NCI-H2029 (cell line): Measurements from ENCODE around the gene OR10AD1.
"Not testable (repeated sequence)": the region's sequence is repeated elsewhere in the genome, so short reads cannot be mapped to it uniquely, and the experiment has no call there.

Experiments used
- DNase-seq: peaks from one replicate; lab custom pipeline; 2025; lab: John Stamatoyannopoulos, UW

OR10AD1 gene

GRCh38 chr12:48203192-48203591 is at the start of gene OR10AD1:
TSS of gene OR10AD1 (minus strand) at chr12:48203292. CDS start at chr12:48203292, 0 bp downstream.
- no peak for DNase-seq

- DNase-seq: no peak
These were observed 44.3 kb upstream of the OR10AD1 start for GRCh38 chr12:48247181-48247966.

GRCh38 chr12:48237162-48237561 is 34.1 kb upstream of the OR10AD1 start:
- no peak for DNase-seq

- DNase-seq: no peak
These were observed 32.8 kb upstream of the OR10AD1 start for GRCh38 chr12:48235796-48236333.

GRCh38 chr12:48231169-48231958 is 28.3 kb upstream of the OR10AD1 start:
- DNase-seq: not testable (repeated sequence)

- not testable (repeated sequence) for DNase-seq
These were observed 21.4 kb upstream of the OR10AD1 start for GRCh38 chr12:48224533-48224932.

- DNase-seq: no peak
These were observed 18.6 kb upstream of the OR10AD1 start for GRCh38 chr12:48221645-48222044.

- no peak for DNase-seq
These were observed 17.6 kb upstream of the OR10AD1 start for GRCh38 chr12:48220701-48221100.

GRCh38 chr12:48219631-48220030 is 16.5 kb upstream of the OR10AD1 start:
- DNase-seq: no peak

GRCh38 chr12:48216785-48217184 is 13.7 kb upstream of the OR10AD1 start:
- DNase-seq: no peak

- DNase-seq: not testable (repeated sequence)
These were observed 6.4 kb upstream of the OR10AD1 start for GRCh38 chr12:48209495-48209894.

- DNase-seq: no peak
These were observed 326 bp downstream of the OR10AD1 start for GRCh38 chr12:48202766-48203165.

GRCh38 chr12:48201516-48201915 is 1.6 kb downstream of the OR10AD1 start:
- no peak for DNase-seq

- DNase-seq: no peak
These were observed 2.0 kb downstream of the OR10AD1 start for GRCh38 chr12:48201091-48201490.

- DNase-seq: no peak
These were observed 3.3 kb downstream of the OR10AD1 start for GRCh38 chr12:48199774-48200221.

GRCh38 chr12:48198985-48199384 is 4.1 kb downstream of the OR10AD1 start:
- no peak for DNase-seq

- DNase-seq: no peak
These were observed 4.5 kb downstream of the OR10AD1 start for GRCh38 chr12:48198672-48198971.

- DNase-seq: peak; percentile 76
These were observed 5.0 kb downstream of the OR10AD1 start for GRCh38 chr12:48197971-48198671.

- no peak for DNase-seq
These were observed 5.5 kb downstream of the OR10AD1 start for GRCh38 chr12:48197549-48197970.

- no peak for DNase-seq
These were observed 8.3 kb downstream of the OR10AD1 start for GRCh38 chr12:48194799-48195201.

- DNase-seq: no peak
These were observed 9.5 kb downstream of the OR10AD1 start for GRCh38 chr12:48193623-48194022.

- DNase-seq: no peak
These were observed 10.2 kb downstream of the OR10AD1 start for GRCh38 chr12:48192861-48193260.
